ENCODE results near the gene COG1.
A peak's percentile ranks its signal among the peaks of the same experiment; 100 is the strongest.

The COG1 gene

GRCh38 chr17:73174126-73174525 is 18.7 kb upstream of the COG1 start:
- DNase-seq, result peak; percentile 30

GRCh38 chr17:73175962-73176565 is 16.8 kb upstream of the COG1 start:
- no peak for DNase-seq

GRCh38 chr17:73179387-73179786 is 13.5 kb upstream of the COG1 start:
- no peak for DNase-seq

GRCh38 chr17:73179878-73180277 is 13.0 kb upstream of the COG1 start:
- DNase-seq, result no peak

- no peak for DNase-seq
Measured at GRCh38 chr17:73182616-73183310, 10.1 kb upstream of the COG1 start.

GRCh38 chr17:73184136-73184993 is 8.5 kb upstream of the COG1 start:
- DNase-seq, result no peak

- no peak for DNase-seq
Measured at GRCh38 chr17:73186283-73187050, 6.4 kb upstream of the COG1 start.

- no peak for DNase-seq
Measured at GRCh38 chr17:73187203-73187769, 5.6 kb upstream of the COG1 start.

GRCh38 chr17:73188011-73188410 is 4.8 kb upstream of the COG1 start:
- no peak for DNase-seq

GRCh38 chr17:73189417-73190099 is 3.3 kb upstream of the COG1 start:
- peak; percentile 95 for DNase-seq

GRCh38 chr17:73191443-73192205 is 1.2 kb upstream of the COG1 start:
- DNase-seq, result peak; percentile 89

- peak; percentile 93 for DNase-seq
Measured at GRCh38 chr17:73192206-73192893, 505 bp upstream of the COG1 start.

GRCh38 chr17:73194514-73195222 is 1.8 kb downstream of the COG1 start:
- no peak for DNase-seq

GRCh38 chr17:73196500-73196899 is 3.6 kb downstream of the COG1 start:
- DNase-seq, result peak; percentile 88

GRCh38 chr17:73197161-73197560 is 4.3 kb downstream of the COG1 start:
- no peak for DNase-seq

- DNase-seq, result peak; percentile 37
Measured at GRCh38 chr17:73198201-73198929, 5.5 kb downstream of the COG1 start.

- DNase-seq, result no peak
Measured at GRCh38 chr17:73198930-73199260, 6.0 kb downstream of the COG1 start.

- no peak for DNase-seq
Measured at GRCh38 chr17:73199751-73200317, 7.0 kb downstream of the COG1 start.

GRCh38 chr17:73200476-73200875 is 7.6 kb downstream of the COG1 start:
- no peak for DNase-seq

All from islet precursor cell (in vitro differentiated cells).